ENCODE measurements around the gene GARRE1. TPM values are rescaled to one million over a fixed set of nuclear protein-coding genes. Genes with fewer than 3 reads are reported as not detected.
"Not testable (repeated sequence)": the region's sequence is repeated elsewhere in the genome, so short reads cannot be mapped to it uniquely, and the experiment has no call there.

GARRE1 gene
- total RNA-seq, 2 experiments from 2014 or later = 7.5 to 9.7 TPM

- Mint-ChIP-seq H3K27me3 (no peaks in the 10 kb centered on the region), H3K36me3 (peaks cover 65% of the 10 kb centered on the region), H3K27ac (peak overlapping the region; percentile 64), H3K9me3 (no peaks in the 10 kb centered on the region), H3K4me1 (peaks cover 43% of the 10 kb centered on the region), H3K4me3 (no peak overlapping the region)
- DNase-seq = no peak
Observed at GRCh38 chr19:34225659-34226015, 28.7 kb upstream of the GARRE1 start.

GRCh38 chr19:34226036-34226435, 28.3 kb upstream of the GARRE1 start:
- H3K4me3 Mint-ChIP-seq = no peak overlapping the region
- peaks cover 64% of the 10 kb centered on the region for H3K36me3 Mint-ChIP-seq

DNA sequence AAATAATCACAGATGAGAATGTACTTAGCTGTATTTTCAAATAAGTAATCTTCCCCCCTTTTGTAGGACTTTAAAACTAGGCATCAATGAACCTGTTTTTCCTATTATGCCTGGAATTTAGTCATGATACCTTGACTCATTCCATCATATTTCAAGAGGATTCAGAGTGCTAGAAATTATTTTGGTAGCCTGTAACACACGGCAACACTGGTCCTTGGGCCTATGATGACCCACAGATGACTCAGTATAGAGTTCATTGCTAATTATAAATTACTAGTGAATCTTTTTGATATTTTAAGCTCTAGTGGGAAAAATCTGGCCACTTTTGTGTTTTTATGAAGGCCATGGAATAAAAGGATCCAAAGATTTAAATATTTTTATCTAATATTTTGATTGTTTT, 26.0 kb upstream of the GARRE1 start:
- H3K27ac Mint-ChIP-seq = no peak overlapping the region
- H3K4me3 Mint-ChIP-seq = no peak overlapping the region
- H3K36me3 Mint-ChIP-seq = peaks cover 50% of the 10 kb centered on the region

More at GRCh38 chr19:34226036-34226435, 28.3 kb upstream of the GARRE1 start:
- Mint-ChIP-seq H3K4me1 (peaks cover 41% of the 10 kb centered on the region), H3K27ac (peak overlapping the region; percentile 64), H3K9me3 (no peaks in the 10 kb centered on the region), H3K27me3 (no peaks in the 10 kb centered on the region)
- no peak for DNase-seq

GRCh38 chr19:34228762-34229161, 25.6 kb upstream of the GARRE1 start:
- no peak for DNase-seq
- Mint-ChIP-seq H3K4me1 (peaks cover 50% of the 10 kb centered on the region), H3K4me3 (no peak overlapping the region), H3K27me3 (no peaks in the 10 kb centered on the region), H3K27ac (no peak overlapping the region), H3K36me3 (peaks cover 46% of the 10 kb centered on the region), H3K9me3 (no peaks in the 10 kb centered on the region)

More for the DNA sequence above, 26.0 kb upstream of the GARRE1 start:
- DNase-seq = no peak
- Mint-ChIP-seq H3K27me3 (no peaks in the 10 kb centered on the region), H3K9me3 (no peaks in the 10 kb centered on the region), H3K4me1 (peaks cover 52% of the 10 kb centered on the region)

DNA sequence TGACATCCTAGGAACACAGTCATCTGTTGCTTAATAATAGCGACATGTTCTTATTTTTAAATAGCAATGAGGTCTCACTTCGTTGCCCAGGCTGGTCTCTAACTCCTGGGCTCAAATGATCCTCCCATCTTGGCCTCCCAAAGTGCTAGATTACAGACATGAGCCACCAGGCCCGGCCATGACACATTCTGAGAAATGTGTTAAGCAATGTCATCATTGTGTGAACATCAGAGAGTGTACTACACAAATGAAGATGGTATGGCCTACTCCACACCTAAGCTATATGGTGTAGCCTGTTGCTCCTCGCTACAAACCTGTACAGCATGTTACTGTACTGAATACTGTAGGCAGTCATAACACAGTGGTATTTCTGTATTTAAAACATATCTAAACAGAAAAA, 24.6 kb upstream of the GARRE1 start:
- Mint-ChIP-seq H3K9me3 (no peaks in the 10 kb centered on the region), H3K4me1 (peaks cover 44% of the 10 kb centered on the region), H3K27me3 (no peaks in the 10 kb centered on the region), H3K27ac (peak overlapping the region; percentile 44), H3K4me3 (no peak overlapping the region), H3K36me3 (peaks cover 41% of the 10 kb centered on the region)
- no peak for DNase-seq

DNA sequence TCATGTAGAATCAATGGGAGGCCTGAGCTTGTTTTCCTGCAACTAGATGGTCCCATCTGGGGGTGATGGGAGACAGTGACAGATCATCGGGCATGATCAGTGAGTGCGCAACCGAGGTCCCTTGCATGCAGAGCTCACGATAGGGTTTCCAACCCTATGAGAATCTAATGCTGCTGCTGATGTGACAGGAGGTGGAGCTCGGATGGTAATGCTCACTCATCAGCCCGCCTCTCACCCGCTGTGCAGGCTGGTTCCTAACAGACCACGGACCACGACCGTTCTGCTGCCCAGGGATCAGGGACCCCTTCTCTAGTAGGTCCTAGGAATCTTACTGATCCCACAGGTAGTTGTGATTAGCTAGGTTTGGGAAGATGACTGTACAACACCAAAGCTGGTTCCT, 23.5 kb upstream of the GARRE1 start:
- H3K4me3 Mint-ChIP-seq = no peak overlapping the region
- peaks cover 33% of the 10 kb centered on the region for H3K4me1 Mint-ChIP-seq
- no peaks in the 10 kb centered on the region for H3K27me3 Mint-ChIP-seq
- no peak for DNase-seq
- peaks cover 35% of the 10 kb centered on the region for H3K36me3 Mint-ChIP-seq
- no peaks in the 10 kb centered on the region for H3K9me3 Mint-ChIP-seq
- no peak overlapping the region for H3K27ac Mint-ChIP-seq

DNA sequence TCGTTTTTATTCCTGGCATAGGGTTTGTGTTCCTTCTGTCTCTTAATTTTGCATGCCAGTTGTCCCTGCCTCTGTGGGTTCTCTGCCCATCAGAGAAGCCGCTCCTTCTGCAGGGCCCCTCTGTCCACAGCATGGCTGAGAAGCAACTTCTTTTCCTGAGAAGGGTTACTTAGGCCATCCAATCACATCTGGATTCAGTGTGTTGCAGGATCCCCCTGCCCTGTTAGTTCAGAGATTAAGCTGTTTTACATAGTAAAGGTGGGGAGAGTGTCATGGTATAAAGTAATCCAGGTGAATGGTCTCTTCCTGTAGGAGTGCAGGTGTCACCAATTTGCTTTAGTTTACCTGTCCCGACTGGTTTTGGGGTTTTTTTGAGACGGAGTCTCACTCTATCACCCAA, 22.9 kb upstream of the GARRE1 start:
- Mint-ChIP-seq H3K4me1 (peaks cover 28% of the 10 kb centered on the region), H3K9me3 (no peaks in the 10 kb centered on the region), H3K27ac (peak overlapping the region; percentile 27), H3K36me3 (peaks cover 30% of the 10 kb centered on the region), H3K4me3 (no peak overlapping the region), H3K27me3 (no peaks in the 10 kb centered on the region)
- no peak for DNase-seq

DNA sequence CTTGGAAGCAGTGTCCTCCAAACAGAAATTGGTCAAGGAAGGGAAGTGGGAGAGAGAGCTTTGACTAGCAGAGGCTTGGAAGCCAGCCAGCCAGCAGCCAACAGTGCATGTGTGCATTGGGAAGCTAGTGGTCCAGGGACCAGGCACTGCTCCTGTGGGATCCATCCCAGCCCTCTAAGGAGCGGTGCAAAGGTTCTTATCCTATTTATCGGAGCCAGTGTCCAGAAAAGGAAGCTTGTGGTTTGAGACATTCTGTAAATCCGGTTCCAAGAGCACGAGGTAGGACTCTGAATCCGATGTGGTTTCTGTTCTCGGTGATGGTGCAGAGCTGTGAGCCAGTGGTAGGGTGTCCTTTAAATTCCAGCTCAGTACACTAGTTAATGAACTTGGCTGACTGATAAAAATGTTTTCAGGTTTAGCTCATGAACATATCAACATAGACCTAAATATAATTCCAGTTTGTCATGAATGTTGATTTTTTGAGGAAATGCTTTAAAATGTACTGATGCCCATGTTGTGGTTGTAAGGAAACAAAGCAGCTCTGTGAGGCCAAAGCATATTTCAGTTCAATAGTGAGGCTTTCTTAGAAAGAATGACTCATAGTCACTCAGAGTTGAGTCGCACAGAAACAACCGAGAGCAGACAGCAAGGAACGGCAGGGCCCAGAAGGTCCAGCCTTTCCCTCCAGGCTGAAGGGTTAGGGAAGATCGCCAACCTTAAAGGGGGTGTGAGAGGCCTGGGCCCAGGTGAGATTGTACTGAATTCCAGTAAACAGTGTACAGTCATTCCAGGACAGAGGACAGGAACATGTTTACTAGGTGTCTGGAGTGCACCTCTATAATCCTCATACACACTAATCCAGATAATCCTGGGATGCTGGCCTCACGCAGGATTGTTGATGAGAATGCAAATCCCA, 21.5 kb upstream of the GARRE1 start:
- Mint-ChIP-seq H3K36me3 (peaks cover 20% of the 10 kb centered on the region), H3K9me3 (no peaks in the 10 kb centered on the region), H3K4me1 (peaks cover 19% of the 10 kb centered on the region), H3K27ac (peak overlapping the region; percentile 86), H3K27me3 (no peaks in the 10 kb centered on the region), H3K4me3 (peak overlapping the region; percentile 29)
- peak; percentile 36 for DNase-seq

- Mint-ChIP-seq H3K36me3 (peaks cover 8% of the 10 kb centered on the region), H3K27me3 (no peaks in the 10 kb centered on the region), H3K4me1 (peaks cover 17% of the 10 kb centered on the region), H3K9me3 (no peaks in the 10 kb centered on the region), H3K27ac (no peak overlapping the region), H3K4me3 (no peak overlapping the region)
- DNase-seq = no peak
Observed at GRCh38 chr19:34235425-34235940, 18.9 kb upstream of the GARRE1 start.

DNA sequence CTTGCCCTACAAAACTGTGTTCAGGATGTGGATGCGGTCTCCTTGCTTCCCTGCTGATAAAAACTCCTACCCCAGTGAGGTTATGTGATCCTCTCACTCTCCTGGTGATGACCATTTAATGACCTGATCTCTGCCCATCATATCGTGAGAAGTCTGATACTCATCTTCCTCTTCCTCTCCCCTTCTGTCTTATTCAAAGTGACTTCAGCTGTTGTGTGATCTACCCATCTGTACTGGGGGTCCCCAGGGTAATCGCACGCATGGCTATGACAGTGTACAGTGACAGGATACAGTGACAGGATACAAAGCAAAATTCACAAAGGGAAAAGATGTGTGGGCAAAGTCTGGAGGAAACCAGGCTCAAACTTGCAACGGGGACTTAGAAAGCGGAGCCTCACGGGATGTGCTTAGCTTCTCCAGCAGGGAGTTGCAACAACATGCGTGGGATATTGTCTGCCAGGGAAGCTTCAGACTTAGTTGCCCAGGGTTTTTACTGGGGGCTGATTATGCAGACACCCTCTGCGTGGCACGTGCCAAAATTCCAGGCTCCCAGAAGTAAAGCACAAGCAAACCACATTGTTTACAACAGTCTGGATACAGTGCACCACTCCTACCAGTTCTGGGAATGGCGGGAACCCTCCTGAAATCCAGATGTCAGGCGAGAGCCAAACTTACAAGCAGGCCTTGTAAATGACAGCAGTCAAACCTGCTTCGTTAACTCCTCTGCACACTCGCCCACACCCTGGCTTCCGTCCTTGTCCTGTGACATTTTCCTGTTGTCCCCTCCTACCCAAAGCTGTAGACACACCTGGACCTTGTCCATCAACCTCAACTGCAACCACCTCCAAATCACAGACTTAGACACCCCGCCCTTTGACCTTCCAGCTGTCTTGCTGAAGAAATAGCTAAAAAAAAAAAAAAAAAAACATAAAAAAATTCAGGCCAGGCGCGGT, 18.0 kb upstream of the GARRE1 start:
- Mint-ChIP-seq H3K27me3 (no peaks in the 10 kb centered on the region), H3K27ac (no peak overlapping the region), H3K4me3 (no peak overlapping the region)

GRCh38 chr19:34237283-34237682, 17.1 kb upstream of the GARRE1 start:
- Mint-ChIP-seq H3K4me3 (no peak overlapping the region), H3K27ac (no peak overlapping the region), H3K4me1 (peaks cover 11% of the 10 kb centered on the region), H3K9me3 (no peaks in the 10 kb centered on the region), H3K36me3 (peaks cover 8% of the 10 kb centered on the region), H3K27me3 (no peaks in the 10 kb centered on the region)
- no peak for DNase-seq

More for the DNA sequence above, 18.0 kb upstream of the GARRE1 start:
- no peak for DNase-seq
- peaks cover 8% of the 10 kb centered on the region for H3K36me3 Mint-ChIP-seq
- H3K4me1 Mint-ChIP-seq = peaks cover 16% of the 10 kb centered on the region
- no peaks in the 10 kb centered on the region for H3K9me3 Mint-ChIP-seq

- no peak overlapping the region for H3K27ac Mint-ChIP-seq
- H3K36me3 Mint-ChIP-seq = peaks cover 8% of the 10 kb centered on the region
- no peak overlapping the region for H3K4me3 Mint-ChIP-seq
- H3K4me1 Mint-ChIP-seq = peaks cover 4% of the 10 kb centered on the region
- no peaks in the 10 kb centered on the region for H3K9me3 Mint-ChIP-seq
- H3K27me3 Mint-ChIP-seq = no peaks in the 10 kb centered on the region
- no peak for DNase-seq
Observed at GRCh38 chr19:34237939-34238338, 16.4 kb upstream of the GARRE1 start.

DNA sequence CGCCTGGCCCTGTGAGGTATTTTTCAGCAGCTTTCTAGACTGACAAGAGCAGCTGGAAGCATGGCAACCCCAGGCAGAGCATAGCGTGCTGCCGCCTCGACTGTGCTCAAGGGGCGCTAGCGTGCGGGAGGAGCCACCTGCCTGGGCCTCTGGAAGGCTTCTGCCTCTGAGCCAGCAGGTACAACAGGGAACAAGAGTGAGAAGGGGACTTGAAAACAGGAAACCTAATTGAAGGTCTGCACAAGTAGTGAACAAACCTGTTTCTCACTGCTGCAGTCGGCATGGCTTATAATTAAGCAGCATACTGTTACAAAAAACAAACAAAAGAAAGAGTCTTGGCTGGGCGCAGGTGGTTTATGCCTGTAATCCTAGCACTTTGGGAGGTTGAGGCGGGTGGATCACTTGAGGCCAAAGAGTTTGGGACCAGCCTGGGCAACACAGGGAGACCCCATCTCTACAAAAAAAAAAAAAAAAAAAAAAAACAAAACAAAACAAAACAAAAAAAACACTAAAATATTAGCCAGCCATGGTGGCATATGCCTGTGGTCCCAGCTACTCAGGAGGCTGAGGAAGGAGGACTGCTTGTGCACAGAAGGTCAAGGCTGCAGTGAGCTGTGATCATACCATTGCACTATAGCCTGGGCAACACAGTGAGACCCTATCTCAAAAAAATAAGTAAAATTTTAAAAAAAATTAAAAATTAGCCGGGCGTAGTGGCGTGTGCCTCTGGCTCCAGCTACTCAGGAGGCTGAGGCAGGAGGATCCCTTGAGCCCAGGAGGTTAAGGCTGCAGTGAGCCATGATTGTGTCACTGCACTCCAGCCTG, 12.6 kb upstream of the GARRE1 start:
- Mint-ChIP-seq H3K36me3 (no peaks in the 10 kb centered on the region), H3K27ac (no peak overlapping the region), H3K9me3 (no peaks in the 10 kb centered on the region), H3K27me3 (no peaks in the 10 kb centered on the region), H3K4me1 (no peaks in the 10 kb centered on the region), H3K4me3 (no peak overlapping the region)
- peak; percentile 14 for DNase-seq

GRCh38 chr19:34243138-34243875, 11.0 kb upstream of the GARRE1 start:
- H3K27me3 Mint-ChIP-seq, H3K9me3 Mint-ChIP-seq, H3K4me1 Mint-ChIP-seq, H3K4me3 Mint-ChIP-seq, DNase-seq, H3K27ac Mint-ChIP-seq, H3K36me3 Mint-ChIP-seq: not testable (repeated sequence)
